Karpas-422 (cell line): ENCODE results near the gene CENPP. TPM values are rescaled to one million over a fixed set of nuclear protein-coding genes. Genes with fewer than 3 reads are reported as not detected.
"Not testable (repeated sequence)": the region's sequence is repeated elsewhere in the genome, so short reads cannot be mapped to it uniquely, and the experiment has no call there.

Source experiments
- DNase-seq: peaks from one replicate; pipeline ENCODE4 v3.0.0-alpha.2; 2015
- H2AFZ ChIP-seq: fragments of 200-600 bp; sonication (generic); 2 replicates; pipeline ENCODE4 v1.6.1; 2014; ENCODE audit warnings: antibody characterized with exemption, low read length, mixed read lengths
- H3K27ac ChIP-seq: fragments of 200-600 bp; sonication (generic); 2 replicates; pipeline ENCODE4 v1.5.1; 2014; ENCODE audit warnings: mild to moderate bottlenecking, low read length, moderate library complexity
- H3K27me3 ChIP-seq: fragments of 200-600 bp; sonication (generic); 2 replicates; pipeline ENCODE4 v1.6.1; 2014; ENCODE audit warnings: low read length, mixed read lengths
- H3K36me3 ChIP-seq: fragments of 200-600 bp; sonication (generic); 2 replicates; pipeline ENCODE4 v1.6.1; 2014; ENCODE audit warnings: low read length, mixed read lengths; ENCODE audit not compliant: insufficient read depth
- H3K4me1 ChIP-seq: fragments of 200-600 bp; sonication (generic); 2 replicates; pipeline ENCODE4 v1.6.1; 2014; ENCODE audit warnings: mild to moderate bottlenecking, low read length, mixed read lengths
- H3K4me2 ChIP-seq: fragments of 200-600 bp; sonication (generic); 2 replicates; pipeline ENCODE4 v1.6.1; 2014; ENCODE audit warnings: low read length, low read depth, mild to moderate bottlenecking; ENCODE audit not compliant: poor library complexity, severe bottlenecking
- H3K4me3 ChIP-seq: fragments of 200-600 bp; sonication (generic); 2 replicates; pipeline ENCODE4 v1.5.1; 2014; ENCODE audit warnings: mild to moderate bottlenecking, antibody characterized with exemption, low read length, mixed read lengths
- H3K79me2 ChIP-seq: fragments of 200-600 bp; sonication (generic); 2 replicates; pipeline ENCODE4 v1.6.1; 2014; ENCODE audit warnings: mild to moderate bottlenecking, low read length, mixed read lengths
- H3K9ac ChIP-seq: fragments of 200-600 bp; sonication (generic); 2 replicates; pipeline ENCODE4 v1.6.0; 2014; ENCODE audit warnings: low read length
- H3K9me2 ChIP-seq: fragments of 200-600 bp; sonication (generic), shearing (Covaris generic); replicated peaks from 2 replicates; pipeline ENCODE4 v1.6.0; 2014; ENCODE audit warnings: mild to moderate bottlenecking, low read length, moderate library complexity; ENCODE audit not compliant: insufficient read depth
- H3K9me3 ChIP-seq: fragments of 300-700, 200-600 bp; sonication (generic); 2 replicates; pipeline ENCODE4 v1.6.1; 2014; ENCODE audit warnings: low read length, mixed read lengths
- H4K20me1 ChIP-seq: fragments of 200-600 bp; sonication (generic); 2 replicates; pipeline ENCODE4 v1.6.1; 2014; ENCODE audit warnings: mild to moderate bottlenecking, antibody characterized with exemption, low read length, low read depth; ENCODE audit not compliant: insufficient read depth
- total RNA-seq: library from RNA; depleted of rRNA; stranded (reverse); fragments of >200 nt; shearing (Covaris generic); gene quantifications from 2 replicates; pipeline ENCODE4 v1.2.3, GENCODE V29; 2014; ENCODE audit warnings: low replicate concordance

The CENPP gene
- total RNA-seq, 1 experiment from 2014 or later, result 12.6 TPM

DNA sequence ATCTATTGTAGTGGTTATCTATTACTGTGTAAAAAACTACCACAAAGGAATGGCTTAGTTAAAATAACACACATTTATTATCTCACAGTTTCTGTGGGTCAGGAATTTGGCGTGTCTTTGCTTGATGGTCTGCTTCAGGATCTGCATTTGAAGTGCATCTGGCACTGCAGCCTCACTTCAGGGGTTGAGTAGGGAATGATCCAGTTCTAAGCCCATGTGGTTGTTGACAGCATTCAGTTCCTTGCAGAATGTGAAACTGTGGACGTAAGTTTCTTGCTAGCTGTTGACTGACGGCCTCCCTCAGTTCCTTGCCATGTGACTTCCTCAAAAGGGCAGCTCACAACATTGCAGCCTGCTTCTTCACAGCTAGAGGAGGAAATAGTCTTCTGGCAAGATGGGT is 80.7 kb downstream of the CENPP start:
- peak overlapping the region; percentile 97 for H3K27ac ChIP-seq
- peak overlapping the region; percentile 80 for H3K9ac ChIP-seq
- peak; percentile 82 for DNase-seq

DNA sequence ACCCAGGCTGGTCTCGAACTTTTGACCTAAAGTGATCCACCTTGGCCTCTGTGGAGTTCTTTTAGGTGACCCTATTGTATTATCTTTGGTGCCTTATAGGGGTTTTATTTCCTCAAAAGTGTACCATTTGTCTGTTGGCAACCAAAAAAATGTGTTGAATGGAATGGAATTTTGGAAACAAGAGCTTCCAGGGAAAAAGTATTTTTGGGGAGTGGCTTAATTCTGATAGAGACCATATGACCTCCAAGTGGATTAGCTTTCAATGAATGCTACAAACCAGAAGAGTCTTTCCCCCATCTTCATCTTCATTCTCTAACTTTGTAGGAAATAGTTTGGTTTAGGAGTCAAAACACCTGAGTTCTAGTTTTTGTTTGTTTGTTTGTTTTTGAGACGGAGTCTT is 82.1 kb downstream of the CENPP start:
- Histone ChIP-seq H4K20me1 (no peaks in the 10 kb centered on the region), H3K79me2 (peaks cover 63% of the 10 kb centered on the region), H3K4me1 (peaks cover 65% of the 10 kb centered on the region), H2AFZ (no peak overlapping the region), H3K4me2 (no peak overlapping the region), H3K9me3 (no peaks in the 10 kb centered on the region), H3K4me3 (no peak overlapping the region), H3K9ac (no peak overlapping the region), H3K9me2 (no peaks in the 10 kb centered on the region), H3K27me3 (no peaks in the 10 kb centered on the region), H3K36me3 (no peaks in the 10 kb centered on the region), H3K27ac (no peak overlapping the region; the same call in 1 of the 2 replicates)
- DNase-seq, result no peak

More for the DNA sequence above, 80.7 kb downstream of the CENPP start:
- Histone ChIP-seq H3K27me3 (no peaks in the 10 kb centered on the region), H3K9me3 (no peaks in the 10 kb centered on the region), H3K79me2 (peaks cover 66% of the 10 kb centered on the region), H3K36me3 (no peaks in the 10 kb centered on the region), H3K4me2 (peak overlapping the region; percentile 98), H4K20me1 (no peaks in the 10 kb centered on the region), H3K4me3 (peak overlapping the region; percentile 67), H3K4me1 (peaks cover 75% of the 10 kb centered on the region), H3K9me2 (no peaks in the 10 kb centered on the region), H2AFZ (peak overlapping the region; percentile 66; the same call in 1 of the 2 replicates)

DNA sequence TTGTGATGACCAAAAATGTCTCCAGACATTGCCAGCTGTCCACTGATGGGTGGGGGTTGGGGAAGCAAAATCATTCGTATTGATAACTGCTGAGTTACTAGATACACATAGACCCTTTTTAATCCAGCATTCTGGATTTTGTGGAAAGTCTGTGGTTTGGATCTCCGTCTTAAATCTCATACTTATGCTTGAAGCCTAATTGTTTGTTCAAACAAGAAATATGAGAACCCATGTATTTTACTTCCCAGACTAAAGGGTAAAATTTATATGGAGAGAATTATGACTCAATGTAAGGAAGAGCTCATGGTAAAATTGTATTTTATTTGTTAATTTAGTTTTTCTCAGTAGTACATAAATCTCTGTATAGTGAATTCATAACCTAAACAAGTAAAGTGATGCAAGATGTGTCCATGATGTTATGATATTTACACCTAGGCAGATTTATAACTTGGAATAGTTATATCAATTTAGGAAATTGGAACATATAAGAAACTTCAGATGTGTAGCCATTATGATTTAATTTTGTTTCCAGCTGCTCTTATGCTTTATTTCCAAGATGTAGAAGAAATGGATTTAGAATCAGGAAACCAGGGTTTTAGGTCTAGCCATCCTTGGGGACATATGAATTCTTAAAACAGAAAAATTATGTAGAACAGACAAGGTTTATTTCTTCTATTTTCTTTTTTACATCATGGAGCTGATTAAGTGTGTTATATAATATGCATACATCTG is 83.2 kb downstream of the CENPP start:
- Histone ChIP-seq H3K79me2 (peaks cover 66% of the 10 kb centered on the region), H3K9me2 (no peaks in the 10 kb centered on the region), H3K4me1 (peaks cover 63% of the 10 kb centered on the region), H3K9me3 (no peaks in the 10 kb centered on the region), H3K4me3 (no peak overlapping the region), H3K36me3 (no peaks in the 10 kb centered on the region), H3K27me3 (no peaks in the 10 kb centered on the region), H3K27ac (peak overlapping the region; percentile 42; the same call in 1 of the 2 replicates), H3K4me2 (no peak overlapping the region), H4K20me1 (no peaks in the 10 kb centered on the region), H2AFZ (no peak overlapping the region), H3K9ac (no peak overlapping the region)
- DNase-seq, result no peak

DNA sequence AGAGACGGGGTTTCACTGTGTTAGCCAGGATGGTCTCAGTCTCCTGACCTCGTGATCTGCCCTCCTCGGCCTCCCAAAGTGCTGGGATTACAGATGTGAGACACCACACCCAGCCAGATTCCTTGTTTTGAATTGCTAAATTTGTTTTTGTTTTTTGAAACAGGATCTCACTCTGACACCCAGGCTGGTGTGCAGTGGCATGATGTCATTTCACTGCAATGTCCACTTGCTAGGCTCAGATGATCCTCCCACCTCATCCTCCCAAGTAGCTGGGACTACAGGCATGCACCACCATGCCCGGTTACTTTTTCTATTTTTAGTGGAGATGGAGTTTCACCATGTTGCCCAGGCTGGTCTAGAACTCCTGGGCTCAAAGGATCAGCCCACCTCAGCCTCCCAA is 85.4 kb downstream of the CENPP start:
- not testable (repeated sequence) for H4K20me1 ChIP-seq, H2AFZ ChIP-seq, DNase-seq, H3K9ac ChIP-seq, H3K9me3 ChIP-seq, H3K4me3 ChIP-seq, H3K36me3 ChIP-seq, H3K4me2 ChIP-seq, H3K9me2 ChIP-seq, H3K27me3 ChIP-seq
- Histone ChIP-seq H3K27ac (peak overlapping the region; percentile 64), H3K79me2 (peaks cover 59% of the 10 kb centered on the region), H3K4me1 (peaks cover 55% of the 10 kb centered on the region)

DNA sequence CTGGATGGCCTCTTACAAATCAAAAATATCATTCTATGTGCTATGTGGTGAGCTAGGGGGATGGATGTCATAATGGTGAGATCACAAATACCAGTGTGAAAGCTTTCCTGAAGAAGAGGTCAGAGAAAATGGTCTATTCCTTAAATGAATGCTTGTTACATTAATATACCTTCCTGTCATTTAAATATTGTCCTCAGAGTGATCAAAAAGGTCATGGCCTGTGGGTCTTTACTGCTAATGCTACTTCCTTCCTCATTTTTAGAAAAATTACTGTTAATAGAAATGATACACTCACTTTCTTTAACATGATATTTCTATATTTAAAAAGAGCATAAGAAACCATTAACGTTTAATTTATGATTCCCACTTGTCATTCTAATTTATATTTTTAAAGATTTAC is 88.8 kb downstream of the CENPP start:
- DNase-seq, result peak; percentile 82
- Histone ChIP-seq H3K4me2 (peak overlapping the region; percentile 70), H3K27me3 (no peaks in the 10 kb centered on the region)

DNA sequence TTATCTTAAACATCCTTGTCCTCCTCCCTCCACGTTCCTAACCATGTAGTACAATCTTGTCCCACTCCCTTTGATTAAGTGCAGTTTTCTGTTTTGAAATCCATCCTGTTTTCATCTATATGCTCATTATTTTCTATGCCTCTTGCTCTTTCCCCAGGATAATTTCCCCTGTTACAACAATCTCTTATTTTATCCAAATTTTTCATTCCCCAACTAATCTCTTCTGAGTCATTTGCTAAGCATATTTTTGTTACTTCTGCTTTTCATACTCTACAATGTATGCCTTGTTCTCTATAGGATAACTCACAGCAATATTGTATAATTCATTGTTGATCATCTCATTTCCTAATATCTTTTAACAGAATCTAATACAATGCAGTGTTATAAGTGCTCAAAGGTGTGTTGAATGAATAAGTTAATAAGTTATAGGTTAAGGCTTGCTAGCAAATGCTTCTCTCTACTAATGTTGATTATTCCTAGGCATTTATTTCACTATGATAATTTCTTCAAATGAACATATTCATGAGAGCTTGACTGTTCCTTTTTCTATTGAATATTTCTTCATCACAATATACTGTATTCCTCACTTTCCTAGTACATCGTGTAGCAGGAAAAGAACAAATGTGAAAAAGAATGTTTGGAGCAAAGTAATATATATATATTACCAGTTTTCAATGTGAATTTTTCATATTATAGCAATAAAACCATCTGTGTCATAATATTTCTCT is 97.0 kb downstream of the CENPP start:
- H2AFZ ChIP-seq, result no peak overlapping the region
- H3K27ac ChIP-seq, result peak overlapping the region; percentile 67

More for the DNA sequence above, 88.8 kb downstream of the CENPP start:
- 0 out of 2 replicates have a peak overlapping the region, but pooled peaks have one; percentile 11 for H3K4me3 ChIP-seq
- peak overlapping the region; percentile 11; the same call in 1 of the 2 replicates for H3K9ac ChIP-seq
- no peaks in the 10 kb centered on the region for H4K20me1 ChIP-seq
- peak overlapping the region; percentile 79 for H3K27ac ChIP-seq
- no peaks in the 10 kb centered on the region for H3K36me3 ChIP-seq
- H3K79me2 ChIP-seq, result peaks cover 35% of the 10 kb centered on the region
- H2AFZ ChIP-seq, result no peak overlapping the region
- peaks cover 37% of the 10 kb centered on the region for H3K4me1 ChIP-seq
- no peaks in the 10 kb centered on the region for H3K9me2 ChIP-seq
- no peaks in the 10 kb centered on the region for H3K9me3 ChIP-seq

DNA sequence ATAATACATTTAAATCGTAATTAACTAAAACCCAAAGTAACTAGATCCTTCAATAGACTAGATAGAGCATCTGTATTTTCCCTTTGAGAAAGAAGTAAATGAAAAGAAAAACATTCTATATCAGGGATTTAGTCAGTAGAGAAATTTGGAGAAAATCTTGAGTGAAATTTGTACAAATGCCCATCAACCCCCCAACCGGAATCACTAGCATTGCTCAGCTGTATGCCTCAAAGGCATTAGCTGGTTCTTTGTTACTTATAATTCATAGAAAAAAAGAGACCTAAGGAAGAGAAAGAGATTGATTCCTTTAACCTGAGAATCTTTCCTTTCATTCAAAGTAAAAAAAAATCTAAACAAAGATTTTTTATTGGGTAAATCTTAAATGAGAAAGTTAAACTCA is 97.9 kb downstream of the CENPP start:
- Histone ChIP-seq H3K9ac (no peak overlapping the region), H4K20me1 (no peaks in the 10 kb centered on the region), H2AFZ (no peak overlapping the region), H3K27ac (peak overlapping the region; percentile 67), H3K4me1 (peaks cover 45% of the 10 kb centered on the region), H3K4me2 (no peak overlapping the region), H3K9me2 (no peaks in the 10 kb centered on the region), H3K9me3 (no peaks in the 10 kb centered on the region), H3K4me3 (no peak overlapping the region), H3K36me3 (no peaks in the 10 kb centered on the region), H3K79me2 (peaks cover 23% of the 10 kb centered on the region), H3K27me3 (no peaks in the 10 kb centered on the region)
- DNase-seq, result no peak

More for the DNA sequence above, 97.0 kb downstream of the CENPP start:
- peak; percentile 69 for DNase-seq
- H3K36me3 ChIP-seq, result no peaks in the 10 kb centered on the region
- peak overlapping the region; percentile 59 for H3K4me2 ChIP-seq
- no peaks in the 10 kb centered on the region for H4K20me1 ChIP-seq
- H3K9me2 ChIP-seq, result no peaks in the 10 kb centered on the region
- H3K9me3 ChIP-seq, result no peaks in the 10 kb centered on the region
- H3K4me3 ChIP-seq, result no peak overlapping the region
- peaks cover 19% of the 10 kb centered on the region for H3K79me2 ChIP-seq
- H3K27me3 ChIP-seq, result no peaks in the 10 kb centered on the region
- H3K9ac ChIP-seq, result no peak overlapping the region
- peaks cover 45% of the 10 kb centered on the region for H3K4me1 ChIP-seq

DNA sequence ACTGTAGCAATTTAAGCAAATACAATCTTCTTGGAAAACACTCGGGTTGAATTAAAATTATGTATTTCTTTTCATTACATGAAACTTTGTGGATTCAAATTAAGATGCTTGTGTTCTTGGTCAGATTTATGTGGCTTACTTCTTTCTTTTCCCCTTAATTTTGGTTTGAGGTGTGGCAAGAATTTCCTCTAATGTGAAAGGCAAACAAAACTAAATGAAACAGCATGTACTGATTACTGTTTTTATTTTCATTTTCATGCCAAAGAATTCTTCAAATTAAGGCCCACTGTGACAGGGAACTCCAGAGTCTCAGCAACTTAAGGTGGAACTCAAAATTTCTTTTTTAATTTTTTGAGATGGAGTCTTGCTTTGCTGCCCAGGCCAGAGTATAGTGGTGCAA is 98.6 kb downstream of the CENPP start, which contains the start of gene OMD:
Gene OMD, minus strand, starts transcription at position 132 of the 400 bp plus-strand sequence. CDS start 6,913 bp downstream, outside the sequence.
- Histone ChIP-seq H3K9ac (peak within 1 kb of the TSS; percentile 19; the same call in 1 of the 2 replicates), H3K9me3 (no peaks in the 10 kb centered on the region), H4K20me1 (no peaks in the 10 kb centered on the region), H3K9me2 (no peaks in the 10 kb centered on the region), H3K27me3 (no peaks in the 10 kb centered on the region), H2AFZ (no peak within 1 kb of the TSS), H3K4me3 (no peak within 1 kb of the TSS), H3K4me1 (peaks cover 45% of the 10 kb centered on the region), H3K4me2 (no peak within 1 kb of the TSS), H3K27ac (peak within 1 kb of the TSS; percentile 67), H3K79me2 (peaks cover 23% of the 10 kb centered on the region), H3K36me3 (no peaks in the 10 kb centered on the region)
- DNase-seq, result no peak
